GM18511 (cell line): ENCODE data around the gene POU6F2.

Experiments
- ATAC-seq: cut with Tn5 transposase; IDR thresholded peaks from one replicate; pipeline ENCODE4 v1.9.1; 2021; ENCODE audit warnings: mild to moderate bottlenecking, moderate library complexity; ENCODE audit not compliant: unreplicated experiment

The POU6F2 gene

DNA sequence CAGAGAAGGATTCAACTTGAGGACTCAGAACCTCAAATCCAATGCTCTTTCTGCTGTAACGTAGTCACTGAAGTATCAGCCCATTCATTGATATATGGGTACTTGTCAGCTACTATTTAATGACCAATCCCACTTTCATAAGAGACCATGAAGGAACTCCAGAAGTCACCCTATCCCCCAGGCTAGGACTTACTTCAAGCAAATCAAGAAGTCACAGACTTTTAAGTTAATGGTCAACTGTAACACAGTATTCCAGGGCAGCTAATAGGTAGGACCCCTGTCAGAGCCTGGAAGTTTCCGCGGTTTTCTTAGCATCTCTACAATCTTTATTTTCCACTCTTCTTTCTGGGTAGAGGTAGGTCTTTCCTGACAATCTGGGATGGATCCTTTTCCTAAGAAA lies 269.9 kb downstream of the POU6F2 start:
- ATAC-seq = no peak

DNA sequence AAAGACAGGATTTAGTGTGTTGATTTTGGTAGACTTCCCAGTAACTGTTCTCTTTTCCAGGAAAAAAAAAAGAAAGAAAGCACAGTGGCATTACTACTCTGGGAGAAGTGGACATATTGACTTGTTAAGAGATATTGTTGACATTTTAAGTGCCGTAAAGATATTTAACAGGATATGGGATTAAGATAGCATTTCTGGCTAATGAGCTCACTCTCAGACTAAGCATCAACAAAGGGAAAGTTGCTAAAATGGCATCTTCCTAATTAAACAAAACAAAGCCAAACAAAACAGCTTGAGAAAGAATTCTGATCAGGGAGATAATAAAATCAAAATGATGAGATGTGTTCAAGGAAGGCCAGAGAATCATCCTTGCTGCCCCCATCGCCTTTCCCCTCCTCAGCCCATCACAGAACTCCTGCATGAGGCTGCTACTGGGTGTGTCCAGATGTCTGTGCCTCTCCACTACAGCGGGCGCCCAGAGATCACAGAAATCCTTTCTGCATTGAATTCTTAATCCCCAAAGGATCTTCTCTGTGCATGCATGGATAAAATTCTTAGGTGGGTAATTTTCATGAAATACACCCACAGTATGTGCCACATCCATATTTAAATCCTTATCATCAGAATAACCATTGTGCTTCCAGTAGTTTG lies 270.5 kb downstream of the POU6F2 start:
- no peak for ATAC-seq

DNA sequence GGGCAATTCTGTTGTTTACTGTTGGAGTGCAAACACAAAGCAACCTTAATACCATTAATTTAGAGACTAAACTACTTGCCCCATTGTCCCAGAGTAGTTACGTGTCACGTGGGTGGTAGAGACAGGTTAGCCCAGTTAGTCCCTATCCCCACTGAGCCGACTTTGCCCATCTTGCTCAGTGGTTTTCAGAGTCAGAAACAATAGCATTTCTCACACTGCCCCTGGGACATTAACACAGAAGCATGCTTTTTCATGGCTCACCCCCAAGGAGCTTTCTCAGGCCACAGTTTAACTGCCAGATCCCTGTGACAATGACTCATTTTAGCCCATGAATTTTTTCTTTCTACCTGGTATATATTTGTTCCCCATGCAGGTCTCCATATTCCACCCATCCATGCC lies 271.0 kb downstream of the POU6F2 start:
- no peak for ATAC-seq

DNA sequence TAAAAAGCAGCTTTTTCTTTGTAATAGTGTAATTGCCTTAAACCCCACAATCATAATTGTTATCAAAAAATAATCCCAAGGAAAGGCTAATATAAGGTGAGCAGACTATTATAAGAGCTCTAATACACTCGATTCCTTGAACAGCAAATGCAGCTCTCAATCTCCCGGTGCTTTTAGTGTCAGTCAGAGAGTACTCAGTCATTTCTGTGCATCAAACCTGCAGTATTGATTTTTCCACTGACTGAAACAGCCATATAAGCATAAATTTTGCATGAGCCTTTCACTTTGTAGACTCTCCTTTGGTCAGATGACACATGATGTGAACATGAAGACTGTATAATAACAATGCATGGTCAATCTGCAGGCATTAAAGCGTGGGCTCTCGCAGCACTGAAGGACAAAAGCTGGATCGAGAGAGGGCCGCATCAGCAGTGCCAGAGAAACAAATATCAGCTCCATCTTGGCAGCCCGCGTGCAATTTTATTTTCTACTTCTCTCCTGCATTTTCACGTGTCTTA lies 272.0 kb downstream of the POU6F2 start:
- ATAC-seq = no peak

DNA sequence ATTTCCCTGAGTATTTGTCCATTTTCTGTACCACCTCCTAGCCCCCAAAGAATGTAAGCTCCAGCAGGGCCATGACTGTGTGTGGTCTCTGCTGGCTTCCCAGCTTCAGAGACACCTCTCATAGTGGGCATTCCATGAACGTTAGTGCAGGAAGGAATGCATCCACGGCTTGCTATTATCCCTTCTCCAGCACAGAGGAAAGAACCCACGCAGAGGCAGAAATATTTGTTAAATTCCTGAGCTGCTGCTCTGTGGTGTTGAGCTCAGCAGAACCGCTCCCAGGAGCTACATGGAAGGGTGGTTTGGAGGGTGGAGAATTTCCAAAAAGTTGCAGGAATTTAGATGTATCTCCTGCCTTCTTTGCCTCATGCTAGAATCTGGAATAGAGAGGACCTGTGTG lies 275.2 kb downstream of the POU6F2 start:
- no peak for ATAC-seq

DNA sequence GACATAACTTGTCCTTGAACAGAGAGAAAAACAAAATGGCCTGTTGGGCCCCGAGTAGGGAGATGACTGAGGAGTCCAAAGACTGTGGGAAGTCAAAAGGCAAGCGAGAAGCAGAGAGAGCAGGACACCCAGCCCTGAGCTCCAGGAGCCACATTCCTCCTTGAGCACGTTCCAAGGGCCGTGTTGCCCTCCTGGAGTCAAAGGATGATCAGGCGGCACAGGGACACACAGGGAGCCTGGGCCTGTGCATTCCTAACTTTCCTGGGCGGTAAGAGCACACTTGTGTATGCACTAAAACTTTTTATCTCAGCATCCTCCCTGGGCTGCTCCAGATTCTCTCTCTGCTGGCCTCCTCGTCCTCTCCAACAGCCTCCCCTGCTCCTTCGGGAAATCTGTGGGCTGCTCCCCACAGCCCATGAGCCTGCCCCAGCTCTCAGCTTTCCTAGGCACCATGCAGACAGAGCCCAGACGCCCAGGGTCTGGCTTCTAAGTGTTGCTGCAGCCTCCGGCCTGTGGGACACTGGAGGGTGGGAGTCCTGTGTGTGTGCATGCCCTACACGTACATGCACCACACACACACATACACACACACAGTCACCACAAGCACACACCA lies 281.8 kb downstream of the POU6F2 start:
- ATAC-seq = no peak

DNA sequence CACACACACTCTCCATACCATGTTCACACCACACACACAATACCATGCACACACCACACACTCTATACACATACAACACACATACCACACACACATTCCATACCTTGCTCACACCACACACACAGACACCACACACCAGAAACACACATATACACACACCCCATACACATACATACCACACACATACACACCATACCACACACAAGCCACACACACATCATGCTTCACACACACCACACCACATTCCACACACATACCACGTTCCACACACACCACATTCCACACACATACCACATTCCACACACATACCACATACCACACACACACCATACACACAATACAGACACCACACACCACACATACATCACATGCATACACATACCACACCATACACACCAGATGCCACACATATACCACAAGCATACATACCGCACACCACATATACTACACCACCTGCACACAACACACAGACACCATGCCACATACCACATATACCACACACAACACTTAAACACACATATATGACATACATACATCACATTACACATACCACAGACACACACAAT lies 282.7 kb downstream of the POU6F2 start:
- ATAC-seq = no peak

DNA sequence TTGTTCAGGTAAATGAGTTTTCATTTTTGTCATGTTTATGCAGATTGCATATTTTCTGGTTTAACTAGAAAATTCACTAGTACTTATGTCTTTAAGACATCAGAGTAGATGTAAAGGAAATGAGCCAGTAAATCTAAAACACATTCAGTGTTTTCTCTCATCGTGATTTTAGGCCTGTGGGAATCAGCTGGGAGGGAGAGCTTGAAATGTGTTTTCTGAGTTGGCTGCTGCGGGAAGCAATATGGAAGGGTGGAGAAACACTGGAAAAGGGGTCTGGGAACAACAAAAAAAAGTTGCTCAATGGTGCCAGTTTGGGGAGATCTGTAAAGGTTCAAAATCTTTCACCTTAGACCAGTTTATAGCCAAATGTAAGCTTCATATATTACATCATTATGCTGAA lies 284.1 kb downstream of the POU6F2 start:
- ATAC-seq = no peak

DNA sequence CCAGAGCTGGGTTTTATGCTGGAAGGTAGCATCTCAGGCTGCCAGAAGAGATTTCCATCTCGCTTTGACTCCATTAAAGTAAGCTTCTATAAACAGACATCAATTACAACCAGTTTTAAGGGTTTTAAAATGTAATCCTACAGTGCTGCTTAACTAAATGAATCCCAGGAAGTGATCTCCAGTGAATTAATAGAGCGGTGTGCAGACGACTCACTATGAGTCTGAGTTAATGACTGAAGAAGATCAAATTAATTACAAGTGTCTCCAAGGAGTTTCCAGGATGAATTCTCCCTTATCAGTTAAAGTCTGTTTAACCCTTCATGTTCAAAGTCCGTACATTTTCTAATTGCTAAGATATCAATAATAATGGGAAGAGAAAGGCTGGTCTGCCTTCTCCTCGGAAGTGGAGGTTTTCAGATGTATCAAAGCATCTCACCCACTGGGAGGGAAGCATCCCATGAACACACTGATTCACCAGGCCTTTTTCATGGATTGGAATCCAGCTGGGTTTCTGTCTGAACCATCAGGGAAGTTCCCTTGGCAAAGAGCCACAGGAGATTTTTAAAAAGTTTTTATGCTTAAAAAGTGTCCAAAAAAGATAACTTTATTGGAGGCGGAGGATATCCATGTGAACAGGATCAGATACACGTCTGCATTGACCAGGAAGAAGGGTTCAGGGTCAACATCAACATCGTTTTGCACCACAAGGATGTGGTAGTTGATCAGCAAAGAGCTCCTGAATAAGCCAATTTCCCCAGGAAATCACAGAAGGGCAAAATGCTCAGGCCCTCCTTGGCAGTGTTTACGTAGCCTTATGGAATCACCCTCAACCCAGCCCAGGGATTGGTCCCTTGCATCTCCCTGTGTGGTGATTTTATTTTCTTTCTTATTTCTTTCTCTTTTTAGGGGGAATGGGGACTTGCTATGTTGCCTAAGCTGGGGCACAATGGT lies 288.2 kb downstream of the POU6F2 start:
- ATAC-seq = no peak

DNA sequence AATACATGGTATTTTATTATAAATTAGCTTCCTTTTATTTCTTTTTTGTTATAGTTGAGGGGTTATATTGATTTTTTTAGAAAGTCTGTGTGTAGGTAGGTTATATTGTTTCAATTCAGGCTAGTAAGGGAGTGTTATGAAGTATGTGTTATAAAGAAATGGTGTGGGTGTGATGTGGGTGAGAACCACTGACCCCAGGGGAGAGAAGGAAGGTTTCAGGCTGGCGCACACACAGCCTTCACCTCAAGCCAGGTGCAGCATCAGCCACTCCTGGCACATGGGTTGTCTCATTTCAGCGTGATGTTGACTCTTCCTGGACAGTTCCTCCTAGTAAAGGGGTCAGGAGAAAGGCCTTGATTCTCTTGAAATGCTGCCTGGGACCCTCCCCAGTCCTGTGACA lies 291.3 kb downstream of the POU6F2 start:
- ATAC-seq = peak; percentile 61

DNA sequence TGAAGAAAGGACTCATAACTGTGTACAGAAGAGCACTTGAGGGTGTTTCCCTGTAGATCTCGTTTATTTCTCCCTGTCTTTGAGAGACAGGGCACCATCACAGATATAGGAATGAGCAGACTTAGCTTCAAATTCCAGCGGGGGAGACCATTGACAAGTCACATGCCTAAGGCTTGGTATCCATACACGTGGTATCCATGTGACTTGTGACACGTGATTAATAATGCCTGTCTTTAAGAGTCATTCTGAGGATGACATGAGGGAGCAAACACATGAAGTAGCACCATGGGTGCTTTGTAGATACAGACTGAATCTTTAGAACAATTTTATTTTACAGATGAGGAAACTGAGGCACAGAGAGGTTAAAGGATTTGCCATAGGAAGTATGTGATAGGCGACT lies 292.3 kb downstream of the POU6F2 start:
- no peak for ATAC-seq

DNA sequence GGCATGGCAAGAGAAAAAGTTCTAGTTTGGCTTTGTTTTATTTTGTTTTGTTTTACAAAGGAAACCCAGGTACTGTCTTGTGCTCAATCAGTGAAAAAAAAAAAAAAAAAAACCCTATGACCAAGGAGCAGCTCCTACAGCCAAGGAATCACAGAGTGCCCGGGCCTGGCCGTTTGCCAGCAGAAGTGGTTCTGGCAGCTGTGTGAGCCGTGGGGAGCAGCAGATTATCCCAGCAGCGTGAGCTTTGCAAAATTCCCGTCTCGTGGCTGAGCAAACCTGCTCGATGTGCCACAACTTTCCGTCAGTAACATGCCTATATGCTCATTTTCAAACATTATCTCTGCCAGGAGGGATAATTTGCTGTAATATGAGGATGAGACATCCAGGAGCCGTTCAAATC lies 293.7 kb downstream of the POU6F2 start:
- no peak for ATAC-seq

DNA sequence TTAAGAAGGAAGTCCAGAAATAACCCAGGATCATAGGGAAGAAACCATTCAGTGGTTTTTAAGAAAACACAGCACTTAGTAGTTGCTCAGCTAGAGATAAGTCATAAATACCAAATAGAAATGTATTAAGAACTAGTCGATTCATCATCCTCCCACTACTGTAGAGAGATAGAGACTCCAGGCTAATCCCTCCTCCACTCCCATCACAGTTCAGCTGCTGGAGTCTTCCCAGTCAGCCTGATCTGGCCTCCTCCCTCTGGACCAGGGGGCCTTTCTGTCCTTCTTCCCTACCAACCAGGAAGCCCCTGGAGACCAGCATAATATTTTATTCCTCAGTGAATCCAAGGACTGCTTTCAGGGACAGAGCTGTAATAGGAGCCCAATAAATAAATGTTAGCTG lies 294.4 kb downstream of the POU6F2 start:
- ATAC-seq = no peak

DNA sequence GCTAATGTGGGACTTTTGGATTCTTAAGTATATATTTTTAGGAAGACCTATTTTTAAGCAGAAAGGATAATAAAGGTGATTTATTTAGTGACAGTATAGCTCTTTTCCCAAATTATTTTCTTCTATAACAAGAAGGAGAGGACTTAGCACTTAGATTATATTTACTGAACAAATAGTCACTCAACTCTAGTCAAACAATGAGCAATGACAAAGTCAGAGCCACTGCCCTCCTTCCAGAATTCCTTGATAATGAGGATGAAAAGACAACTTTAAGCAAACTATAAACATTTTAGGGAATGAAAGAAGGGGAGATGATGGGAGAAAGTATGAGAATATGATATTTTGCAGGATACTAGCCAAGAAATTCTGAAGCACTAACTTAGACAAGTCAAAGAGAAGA lies 295.0 kb downstream of the POU6F2 start:
- ATAC-seq = no peak

DNA sequence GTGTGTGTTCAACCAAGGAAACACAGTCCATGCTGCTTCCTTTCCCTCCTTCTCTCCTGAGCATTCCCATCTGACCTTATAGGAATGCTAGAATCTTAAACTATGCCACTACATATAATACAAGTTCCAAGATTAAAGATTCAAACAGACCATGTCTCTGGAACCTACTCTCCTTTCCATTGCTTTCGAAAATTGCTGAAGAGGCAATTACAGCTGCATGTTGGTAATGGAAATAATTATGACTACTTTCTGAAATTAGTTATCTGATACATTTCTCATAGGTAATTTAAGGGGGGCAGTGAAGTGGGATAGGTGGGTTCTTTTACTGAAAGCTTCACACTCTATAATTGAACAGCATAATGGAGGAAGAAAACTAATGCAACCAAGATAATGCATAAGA lies 302.6 kb downstream of the POU6F2 start:
- no peak for ATAC-seq

DNA sequence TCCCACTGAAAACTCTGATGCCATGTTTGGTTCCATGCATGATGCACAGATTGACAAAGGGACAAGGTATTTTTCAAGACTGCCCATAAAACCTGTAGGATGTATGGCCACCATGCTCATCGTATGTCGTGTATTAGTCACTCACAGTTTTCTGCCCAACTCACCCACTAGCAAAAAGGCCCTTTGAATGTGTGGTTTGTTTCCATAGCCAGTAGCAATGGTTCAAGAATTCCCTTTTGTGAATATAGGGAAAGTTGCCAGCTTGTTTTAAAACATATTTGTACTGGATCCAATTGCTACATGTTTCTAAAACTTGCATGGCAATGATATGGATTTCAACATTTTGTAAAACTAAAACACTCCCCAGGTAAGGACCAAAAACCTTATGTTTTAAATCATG lies 307.5 kb downstream of the POU6F2 start:
- no peak for ATAC-seq

DNA sequence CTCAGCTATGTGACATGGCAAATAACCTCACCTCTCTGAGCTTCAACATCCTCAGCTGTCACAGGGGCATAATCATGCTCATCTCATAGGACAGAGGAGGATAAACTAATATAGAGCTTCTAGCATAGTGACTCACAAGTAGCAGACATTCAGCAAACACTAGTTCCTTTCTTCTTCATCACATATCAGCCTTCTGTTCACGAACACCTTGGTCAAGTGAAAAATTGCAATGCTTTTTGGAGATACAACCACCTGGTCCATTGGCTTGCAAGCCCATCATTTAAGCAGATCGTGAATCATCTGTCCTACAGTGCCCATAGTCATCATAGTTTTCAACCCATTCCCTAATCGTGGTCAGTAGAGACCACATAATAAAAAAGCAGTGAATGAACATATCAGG lies 310.6 kb downstream of the POU6F2 start:
- ATAC-seq = no peak

DNA sequence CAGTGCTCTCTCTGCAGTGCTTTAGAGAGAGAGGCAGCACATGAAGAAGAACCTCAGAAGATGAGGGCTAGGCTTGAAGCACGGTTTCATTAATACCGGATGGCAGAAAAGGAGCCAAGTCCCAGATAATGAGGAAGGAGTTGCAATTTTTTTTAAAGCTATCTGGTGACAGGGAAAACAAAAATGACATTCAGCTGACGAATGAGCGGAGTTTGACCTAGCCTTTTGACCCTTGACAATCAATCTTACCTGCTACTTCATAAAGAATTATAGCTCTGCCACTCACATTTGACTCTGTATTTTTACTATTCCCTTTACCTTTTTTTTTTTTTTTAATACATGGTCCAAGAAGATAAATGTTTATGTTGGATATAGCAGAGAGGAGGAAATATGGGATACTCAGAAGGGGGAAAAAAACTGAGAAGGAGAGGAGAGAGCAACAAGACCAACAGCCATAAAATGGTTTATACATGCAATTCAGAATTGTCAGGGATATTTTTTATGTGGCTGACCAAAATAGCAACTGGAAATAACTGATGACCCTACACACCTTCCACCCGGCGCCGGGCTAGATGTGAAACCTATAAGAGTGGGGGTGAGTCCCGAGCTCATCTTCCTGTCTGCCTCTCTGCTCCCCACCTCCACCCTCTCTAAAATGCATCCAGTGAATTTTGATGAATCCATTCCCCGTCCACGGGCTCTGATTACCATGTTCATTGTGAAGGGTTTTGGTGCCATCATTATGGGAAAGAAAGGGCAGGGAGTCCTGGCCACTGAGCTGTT lies 314.1 kb downstream of the POU6F2 start:
- no peak for ATAC-seq

DNA sequence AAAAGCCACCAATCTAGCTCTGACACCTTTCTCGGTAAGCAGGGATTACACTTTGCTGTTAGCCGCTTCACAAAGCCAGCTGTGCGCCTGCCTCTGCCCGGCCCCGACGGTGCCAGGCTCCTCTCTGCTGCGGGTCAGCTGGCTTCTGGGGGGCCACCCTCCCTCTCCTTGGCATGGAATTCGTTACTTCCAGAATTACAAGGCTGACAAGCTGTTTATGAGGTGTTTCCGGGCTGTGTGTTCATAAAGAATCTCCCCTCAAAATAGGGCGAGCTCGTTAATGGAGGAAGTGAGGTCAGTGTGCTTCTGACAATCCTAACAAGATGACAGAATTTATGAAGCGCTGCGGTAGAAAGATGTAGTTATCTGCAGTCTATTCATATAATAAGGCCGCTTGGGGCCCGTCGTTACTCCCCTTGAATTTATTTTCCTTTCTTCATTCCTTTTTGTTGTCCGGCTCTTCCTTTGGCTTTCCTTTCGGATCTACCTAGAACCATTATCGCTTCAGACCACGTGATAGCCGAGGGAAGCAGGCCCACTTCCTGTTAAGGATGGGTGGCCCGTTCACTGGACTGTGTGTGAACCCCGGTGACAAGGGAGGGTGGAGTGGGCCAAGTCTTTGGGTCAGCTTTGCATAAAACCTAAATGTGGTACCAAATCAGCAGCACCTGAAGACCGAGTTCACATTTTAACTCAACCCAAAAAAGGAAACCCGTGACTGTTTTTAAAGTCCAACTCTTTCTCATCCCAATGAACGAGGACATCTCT lies 315.5 kb downstream of the POU6F2 start:
- no peak for ATAC-seq

DNA sequence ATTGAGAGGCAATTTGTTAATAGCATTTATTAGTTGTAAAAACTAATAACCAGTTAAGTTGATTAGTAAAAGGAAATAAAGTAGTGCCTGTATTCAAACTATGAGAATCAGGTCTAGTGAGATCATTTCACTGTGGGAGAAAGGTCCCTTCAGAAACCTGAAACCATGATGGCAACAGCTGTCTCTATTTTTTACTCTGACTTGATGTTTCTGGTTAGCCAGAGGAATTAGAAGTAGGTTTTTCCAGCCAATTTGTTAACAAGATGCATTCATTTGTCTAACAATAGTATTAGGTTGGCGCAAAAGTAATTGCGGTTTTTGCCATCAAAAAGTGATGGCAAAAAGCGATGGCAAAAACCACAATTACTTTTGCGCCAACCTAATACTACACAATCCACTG lies 316.3 kb downstream of the POU6F2 start:
- ATAC-seq = no peak
